SK-N-MC (cell line): ENCODE results near the gene KLHDC4.
"Not testable (repeated sequence)": the region's sequence is repeated elsewhere in the genome, so short reads cannot be mapped to it uniquely, and the experiment has no call there.

Experiments
- EZH2 ChIP-seq: fragments of 200-600 bp; sonication (generic); IDR thresholded peaks from one replicate; pipeline ENCODE4 v1.6.1; 2017; ENCODE audit warnings: antibody characterized with exemption
- FOXP2 ChIP-seq: optimal IDR thresholded peaks from 2 replicates; pipeline ENCODE3; 2011; ENCODE audit warnings: mild to moderate bottlenecking, moderate library complexity; ENCODE audit not compliant: insufficient read depth; ENCODE audit errors: extremely low read length, control extremely low read depth
- POLR2AphosphoS5 ChIP-seq: IDR thresholded peaks from 2 replicates; pipeline ENCODE4 v1.6.1; 2012; ENCODE audit warnings: mild to moderate bottlenecking, low read depth, low read length, borderline replicate concordance

DNA sequence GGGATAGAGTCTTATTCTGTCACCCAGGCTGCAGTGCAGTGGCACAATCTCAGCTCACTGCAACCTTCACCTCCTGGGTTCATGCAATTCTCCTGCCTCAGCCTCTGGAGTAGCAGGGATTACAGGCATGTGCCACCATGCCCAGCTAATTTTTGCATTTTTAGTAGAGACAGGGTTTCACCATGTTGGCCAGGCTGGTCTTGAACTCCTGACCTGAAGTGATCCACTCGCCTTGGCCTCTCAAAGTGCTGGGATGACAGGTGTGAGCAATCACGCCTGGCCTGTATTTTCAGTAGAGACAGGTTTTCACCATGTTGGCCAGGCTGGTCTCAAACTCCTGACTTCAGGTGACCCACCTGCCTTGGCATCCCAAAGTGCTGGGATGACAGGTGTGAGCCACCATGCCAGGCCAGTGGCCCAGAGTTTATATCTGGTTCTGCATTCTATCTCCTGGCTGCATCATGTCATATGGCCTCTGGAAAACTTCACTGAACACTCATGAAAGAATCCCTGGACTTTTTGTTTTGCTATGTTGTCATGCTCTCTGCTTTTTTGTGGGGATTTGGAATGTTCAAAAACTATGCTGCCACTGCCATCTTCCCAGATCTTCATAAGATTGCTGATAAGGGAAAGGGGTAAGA is 21.8 kb upstream of the KLHDC4 start:
- TF ChIP-seq POLR2AphosphoS5, EZH2, FOXP2: not testable (repeated sequence)
